ENCODE data around the gene LTBP3. TPM values are rescaled to one million over a fixed set of nuclear protein-coding genes. Genes with fewer than 3 reads are reported as not detected.
A peak's percentile ranks its signal among the peaks of the same experiment; 100 is the strongest.

Gene LTBP3
- polyA plus RNA-seq, 1 of the 3 experiments (the other 2 are of a cell fraction), result 167 TPM

GRCh38 chr11:65571940-65572339 lies 13.8 kb upstream of the LTBP3 start (continued):
- TF ChIP-seq SMC3 (IDR thresholded peaks at IDR 0.05; ENCODE audit: low read depth, low read length), result peak; percentile 33; the same call in 1 of the 2 replicates
- no peak for TF ChIP-seq EP300 (IDR thresholded peaks at IDR 0.05; ENCODE audit: borderline replicate concordance in 1 of 2, low read depth in 1 of 2, low read length in 1 of 2)

GRCh38 chr11:65571420-65571819 lies 13.3 kb upstream of the LTBP3 start:
- peak overlapping the region; percentile 77 to 81; a peak in 2 of 4 replicates for H3K27ac ChIP-seq (ENCODE audit: low read depth in 2 of 2, low read length in 1 of 2)
- no peak for TF ChIP-seq EZH2phosphoT487 (IDR thresholded peaks at IDR 0.05; ENCODE audit: borderline replicate concordance, low read depth)
- no peak for TF ChIP-seq GABPA (IDR thresholded peaks at IDR 0.05; ENCODE audit: low read depth)
- TF ChIP-seq IRF3 (IDR thresholded peaks at IDR 0.05; ENCODE audit: low read depth, low read length), result no peak
- no peak for TF ChIP-seq JUND (IDR thresholded peaks at IDR 0.05)
- no peak for TF ChIP-seq USF2 (IDR thresholded peaks at IDR 0.05; ENCODE audit: borderline replicate concordance, low read depth, low read length)
- no peak for TF ChIP-seq REST (IDR thresholded peaks at IDR 0.05; ENCODE audit: low read depth, low read length)
- TF ChIP-seq RAD21 (IDR thresholded peaks at IDR 0.05; ENCODE audit: low read length), result no peak
- TF ChIP-seq PBX3 (IDR thresholded peaks at IDR 0.05), result no peak
- no peak for TF ChIP-seq CTCF (IDR thresholded peaks at IDR 0.05)
- TF ChIP-seq ZBTB33 (IDR thresholded peaks at IDR 0.05; ENCODE audit: borderline replicate concordance, low read depth), result no peak
- no peak for TF ChIP-seq YY1 (IDR thresholded peaks at IDR 0.05; ENCODE audit: low read depth)
- no peak for TF ChIP-seq FOXM1 (IDR thresholded peaks at IDR 0.05; ENCODE audit: low read depth)
- TF ChIP-seq GATA2 (CRISPR knock-in tag; IDR thresholded peaks at IDR 0.05), result no peak
- TF ChIP-seq NRF1 (IDR thresholded peaks at IDR 0.05; ENCODE audit: low read depth, low read length), result no peak
- no peak for TF ChIP-seq RXRA (IDR thresholded peaks at IDR 0.05; ENCODE audit: borderline replicate concordance, low read depth)
- TF ChIP-seq FOXJ3 (CRISPR knock-in tag; IDR thresholded peaks at IDR 0.05), result no peak
- no peak for TF ChIP-seq TEAD4 (IDR thresholded peaks at IDR 0.05; ENCODE audit: borderline replicate concordance, insufficient read depth)
- no peak for TF ChIP-seq CHD2 (IDR thresholded peaks at IDR 0.05; ENCODE audit: low read length, partially characterized antibody)

More at GRCh38 chr11:65571420-65571819, 13.3 kb upstream of the LTBP3 start:
- Histone ChIP-seq H3K9me3 (no peaks in the 10 kb centered on the region), H3K79me2 (ENCODE audit: insufficient read depth) (peaks cover 69% of the 10 kb centered on the region), H4K20me1 (ENCODE audit: insufficient read depth) (peaks cover 14% of the 10 kb centered on the region), H3K9ac (peak overlapping the region; percentile 77; the same call in 1 of the 2 replicates), H2AFZ (ENCODE audit: low read depth) (no peak overlapping the region), H3K4me1 (ENCODE audit: control insufficient read depth in 1 of 2, insufficient read depth in 2 of 2, low read depth in 1 of 2, low read length in 1 of 2) (peaks cover 41 to 47% of the 10 kb centered on the region in 2 experiments; a peak in 3 of 4 replicates), H3F3A (replicated peaks; ENCODE audit: insufficient read depth) (peaks cover 36% of the 10 kb centered on the region), H3K36me3 (replicated peaks in 1 of 2; ENCODE audit: control insufficient read depth in 1 of 2, insufficient read depth in 2 of 2, low read length in 1 of 2) (peaks cover 9 to 11% of the 10 kb centered on the region in 2 experiments), H3K4me2 (peak overlapping the region; percentile 95), H3K9me2 (no peaks in the 10 kb centered on the region), H3K27me3 (ENCODE audit: insufficient read depth) (no peaks in the 10 kb centered on the region), H3K4me3 (ENCODE audit: low read depth in 2 of 2, low read length in 1 of 2) (peak overlapping the region; percentile 76 to 99)
- WGBS (ENCODE audit: low lambda C conversion rate), result 75% methylated on average over 9 of the region's 9 CpGs
- CTCF ChIA-PET, result interaction anchor here (0.6 to 13.6 kb wide), 15 partner anchors 11 to 256 kb away, joined by 3 to 295 read pairs (median 6); partner anchors contain the start of genes KAT5, KCNK7, LTBP3 and MALAT1
- POLR2A ChIA-PET, result interaction anchor here (1.0 to 2.0 kb wide), 6 partner anchors 10 to 73 kb away, joined by 3 to 10 read pairs (median 4); partner anchors contain the start of genes LTBP3 and MALAT1
- no peak for DNase-seq
